Ascending aorta (tissue), 2 donors: ENCODE results near the gene TNFAIP1. TPM values are rescaled to one million over a fixed set of nuclear protein-coding genes. Genes with fewer than 3 reads are reported as not detected.
"Not testable (repeated sequence)": the region's sequence is repeated elsewhere in the genome, so short reads cannot be mapped to it uniquely, and the experiment has no call there.

Experiments
- DNase-seq, 2 donors: peaks; one replicate each; pipeline ENCODE4 v3.0.0-alpha.2; 2019; ENCODE audit warnings: low spot score in 2 of 2
- H3K27ac ChIP-seq, 2 donors: fragments of 200-600 bp; sonication (generic); one replicate each; pipeline ENCODE4 v1.5.1; 2016 to 2017; ENCODE audit warnings: mild to moderate bottlenecking in 1 of 2
- H3K27me3 ChIP-seq: fragments of 200-600 bp; sonication (generic); one replicate; pipeline ENCODE4 v1.5.1; 2017
- H3K36me3 ChIP-seq, 2 donors: fragments of 200-600 bp; sonication (generic); one replicate each; pipeline ENCODE4 v1.5.1; 2016
- H3K4me1 ChIP-seq, 2 donors: fragments of 200-600 bp; sonication (generic); one replicate each; pipeline ENCODE4 v1.5.1; 2016 to 2017; ENCODE audit warnings: mild to moderate bottlenecking in 1 of 2
- H3K4me3 ChIP-seq, 2 donors: fragments of 200-600 bp; sonication (generic); one replicate each; pipeline ENCODE4 v1.5.1; 2016 to 2017; ENCODE audit warnings: mild to moderate bottlenecking in 1 of 2
- H3K9me3 ChIP-seq, 2 donors: fragments of 200-600 bp; sonication (generic); one replicate each; pipeline ENCODE4 v1.5.1; 2016
- CTCF ChIP-seq, 3 experiments: fragments of 200-600 bp in 2 of 3; fragments of 450-650 bp in 1 of 3; sonication (generic) in 2 of 3; IDR thresholded peaks; one replicate each; pipeline ENCODE4 v1.5.1; 2016 to 2019; ENCODE audit warnings: antibody characterized with exemption in 3 of 3, mild to moderate bottlenecking in 1 of 3, moderate library complexity in 1 of 3
- intact Hi-C: fragments of 100-400 bp; cut with DNase I; formaldehyde crosslinking; loops from one replicate; pipeline ENCODE4 v1.15.1; 2023
- total RNA-seq: library from RNA; depleted of rRNA; stranded (reverse); fragments of >200 nt; gene quantifications from one replicate; pipeline ENCODE4 v1.1.0, GENCODE V29; 2016

Gene TNFAIP1
- total RNA-seq, 1 donor from 2014 or later, result 66.4 TPM

GRCh38 chr17:28333083-28333746 lies 2.3 kb upstream of the TNFAIP1 start:
- peaks cover 31 to 34% of the 10 kb centered on the region in 2 donors for H3K36me3 ChIP-seq
- TF ChIP-seq CTCF (IDR thresholded peaks at IDR 0.05), result no peak
- intact Hi-C loops, result no loop called here
- peaks cover 23 to 31% of the 10 kb centered on the region in 2 donors for H3K4me1 ChIP-seq
- H3K4me3 ChIP-seq, result no peak overlapping the region
- no peaks in the 10 kb centered on the region for H3K27me3 ChIP-seq
- no peak overlapping the region for H3K27ac ChIP-seq
- no peak for DNase-seq
- no peaks in the 10 kb centered on the region for H3K9me3 ChIP-seq

- TF ChIP-seq CTCF (IDR thresholded peaks at IDR 0.05), result no peak
- Histone ChIP-seq H3K4me3 (peak overlapping the region; percentile 93 to 95), H3K4me1 (peaks cover 27 to 36% of the 10 kb centered on the region in 2 donors), H3K9me3 (no peaks in the 10 kb centered on the region), H3K27ac (peak overlapping the region in 1 of 2 donors; percentile 96), H3K36me3 (peaks cover 21 to 24% of the 10 kb centered on the region in 2 donors), H3K27me3 (no peaks in the 10 kb centered on the region)
- intact Hi-C loops, result no loop called here
- no peak for DNase-seq
These were observed 1.4 kb upstream of the TNFAIP1 start for GRCh38 chr17:28334171-28334570.

GRCh38 chr17:28334666-28335200 lies 828 bp upstream of the TNFAIP1 start:
- Histone ChIP-seq H3K4me3 (peak overlapping the region; percentile 93 to 95), H3K36me3 (peaks cover 16 to 25% of the 10 kb centered on the region in 2 donors), H3K27me3 (no peaks in the 10 kb centered on the region), H3K27ac (peak overlapping the region; percentile 85 to 96), H3K9me3 (no peaks in the 10 kb centered on the region), H3K4me1 (peaks cover 27 to 36% of the 10 kb centered on the region in 2 donors)
- TF ChIP-seq CTCF (IDR thresholded peaks at IDR 0.05), result no peak
- no peak for DNase-seq
- intact Hi-C loops, result loop anchor here (1.0 to 5.0 kb wide), 5 partner anchors 15 to 313 kb away; partner anchors contain the start of genes BLTP2, NLK, POLDIP2 and SARM1

- Histone ChIP-seq H3K4me1 (peaks cover 27 to 36% of the 10 kb centered on the region in 2 donors), H3K27ac (peak overlapping the region; percentile 93 to 96), H3K4me3 (peak overlapping the region; percentile 93 to 95), H3K36me3 (peaks cover 18 to 28% of the 10 kb centered on the region in 2 donors), H3K9me3 (no peaks in the 10 kb centered on the region), H3K27me3 (no peaks in the 10 kb centered on the region)
- intact Hi-C loops, result loop anchor here (1.0 to 5.0 kb wide), 5 partner anchors 17 to 311 kb away; partner anchors contain the start of genes BLTP2, NLK, POLDIP2 and SARM1
- DNase-seq, result peak in 1 of 2 donors; percentile 83
- no peak for TF ChIP-seq CTCF (IDR thresholded peaks at IDR 0.05)
These were observed 654 bp downstream of the TNFAIP1 start for GRCh38 chr17:28335959-28336871.

- intact Hi-C loops, result loop anchor here (5.0 kb wide), 2 partner anchors 296 to 309 kb away; partner anchors contain the start of genes BLTP2 and NLK
- peaks cover 27 to 36% of the 10 kb centered on the region in 2 donors for H3K4me1 ChIP-seq
- peak overlapping the region; percentile 93 to 96 for H3K27ac ChIP-seq
- H3K36me3 ChIP-seq, result peaks cover 34 to 40% of the 10 kb centered on the region in 2 donors
- H3K27me3 ChIP-seq, result no peaks in the 10 kb centered on the region
- DNase-seq, result no peak
- no peak overlapping the region for H3K4me3 ChIP-seq
- no peak for TF ChIP-seq CTCF (IDR thresholded peaks at IDR 0.05)
- H3K9me3 ChIP-seq, result no peaks in the 10 kb centered on the region
These were observed 2.7 kb downstream of the TNFAIP1 start for GRCh38 chr17:28338056-28338768.

GRCh38 chr17:28338769-28339212 lies 3.2 kb downstream of the TNFAIP1 start:
- H3K27me3 ChIP-seq, DNase-seq, H3K4me3 ChIP-seq, H3K9me3 ChIP-seq: not testable (repeated sequence)
- Histone ChIP-seq H3K4me1 (peaks cover 27 to 32% of the 10 kb centered on the region in 2 donors), H3K36me3 (peaks cover 40 to 46% of the 10 kb centered on the region in 2 donors), H3K27ac (peak overlapping the region; percentile 93 to 96)
- intact Hi-C loops, result loop anchor here (5.0 kb wide), 2 partner anchors 296 to 309 kb away; partner anchors contain the start of genes BLTP2 and NLK
